ENCODE data around the gene STAT4.

The STAT4 gene

DNA sequence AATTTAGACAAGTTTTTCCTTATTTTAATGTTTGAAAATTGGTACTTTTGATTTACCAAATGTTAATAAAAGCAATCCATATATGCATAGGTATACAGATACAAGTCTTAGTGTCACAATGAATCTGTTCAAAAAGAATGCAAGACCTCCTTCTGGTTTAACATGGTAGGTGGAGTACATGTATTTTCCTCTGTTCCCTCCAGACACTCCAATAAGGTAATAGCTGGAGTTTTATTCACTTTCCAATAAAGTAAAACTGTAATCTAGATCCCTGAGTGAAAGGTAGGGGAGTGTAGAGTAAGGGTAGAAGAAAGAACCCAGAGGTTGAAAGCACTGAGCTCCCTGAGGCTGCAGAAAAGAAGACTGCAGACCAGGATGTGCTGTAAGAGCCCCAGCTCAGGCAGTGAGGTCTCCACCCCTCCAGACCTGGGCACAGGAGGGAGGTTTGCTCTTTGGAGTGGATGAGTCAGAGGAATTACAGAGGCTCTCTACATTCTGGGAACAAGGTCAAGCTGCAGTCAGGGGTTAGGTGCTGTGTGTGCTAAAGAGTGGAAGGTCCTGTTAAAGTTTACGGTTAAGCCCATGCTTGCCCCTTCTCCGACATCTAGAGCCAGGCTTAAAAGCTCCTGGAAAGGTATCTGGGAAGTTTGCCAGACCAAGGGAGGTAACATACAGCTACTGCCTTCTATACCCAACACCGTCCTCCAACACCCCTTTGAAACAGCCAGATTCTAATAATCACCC lies 109.2 kb downstream of the STAT4 start:
- peak; percentile 21 for DNase-seq (ENCODE audit: low spot score)

DNA sequence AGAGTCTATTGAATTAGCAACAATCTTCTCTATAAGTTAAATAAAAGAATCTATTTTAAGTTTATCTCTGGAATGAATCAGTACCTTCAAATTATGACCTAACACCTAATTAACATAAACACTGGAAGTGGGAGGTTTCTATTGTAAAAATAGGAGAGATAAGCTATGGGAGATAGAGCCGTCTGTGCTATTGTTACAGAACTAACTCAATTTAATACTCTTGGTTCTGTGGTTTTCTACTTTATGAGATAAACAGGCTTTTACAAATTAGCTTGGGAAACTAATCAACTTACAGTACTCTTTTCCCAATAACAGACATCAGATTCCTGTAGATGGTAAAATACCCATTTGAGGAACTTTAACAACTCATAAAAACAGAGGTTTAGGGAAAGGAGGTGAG lies 111.2 kb downstream of the STAT4 start:
- DNase-seq (ENCODE audit: low spot score), result no peak

DNA sequence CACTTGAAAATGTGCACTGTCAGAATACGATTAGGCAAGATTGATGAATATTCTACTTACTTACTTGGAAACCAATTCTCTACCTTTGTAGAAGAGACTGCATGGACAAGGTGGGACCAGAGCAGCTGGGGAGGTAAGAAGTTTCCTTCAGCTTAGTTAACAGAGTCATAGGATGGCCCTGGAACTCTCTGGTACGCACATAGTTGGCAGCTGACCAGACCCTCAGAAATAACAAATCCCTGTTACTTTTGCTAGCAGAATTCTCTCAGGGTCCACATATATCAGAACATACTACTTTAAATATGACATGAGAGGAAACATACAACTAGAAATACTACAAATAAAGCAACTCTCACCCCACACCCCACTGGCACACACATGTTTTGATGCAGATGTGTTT lies 112.1 kb downstream of the STAT4 start:
- DNase-seq (ENCODE audit: low spot score), result no peak

DNA sequence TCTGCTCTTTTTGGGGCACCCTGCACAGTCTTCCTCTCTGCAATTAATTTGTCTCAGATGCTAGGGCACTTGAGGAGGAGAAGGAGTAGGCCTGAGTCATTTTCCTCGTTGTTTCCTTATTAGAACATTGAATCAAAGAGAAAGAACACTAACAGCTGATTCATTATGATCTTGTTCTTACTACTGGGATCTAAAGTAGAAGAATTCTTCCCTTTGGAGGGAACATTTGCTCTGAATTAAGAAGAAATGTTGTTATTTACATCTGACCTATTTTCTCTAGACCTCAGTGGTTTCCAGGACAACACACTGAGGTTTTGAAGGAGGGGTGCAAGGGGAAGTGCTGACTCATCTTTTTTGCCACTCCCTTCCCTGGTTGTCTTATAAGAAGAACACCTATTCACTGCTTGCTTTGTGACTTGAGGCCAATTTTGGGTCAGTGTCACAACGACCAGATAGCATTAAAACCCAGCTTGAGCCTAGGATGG lies 112.5 kb downstream of the STAT4 start:
- DNase-seq (ENCODE audit: low spot score), result peak; percentile 85

DNA sequence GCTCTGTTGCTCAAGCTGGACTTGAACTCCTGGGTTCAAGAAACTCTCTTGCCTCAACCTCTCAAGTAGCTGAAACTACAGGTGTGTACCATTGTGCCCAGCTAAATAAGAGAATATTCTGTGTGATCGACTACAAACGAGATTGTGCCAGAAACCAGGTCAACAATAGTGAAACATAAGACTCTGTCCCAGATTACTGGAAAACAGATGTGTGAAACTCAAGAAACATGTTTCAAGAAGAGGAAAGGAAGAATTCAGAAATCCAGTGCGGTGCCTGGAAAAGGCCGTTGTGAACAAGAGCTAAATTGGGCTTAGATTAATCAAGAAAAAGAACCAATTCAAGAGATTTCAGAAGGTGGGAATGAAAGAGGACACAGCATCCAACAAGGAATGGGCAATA lies 113.4 kb downstream of the STAT4 start:
- no peak for DNase-seq (ENCODE audit: low spot score)

DNA sequence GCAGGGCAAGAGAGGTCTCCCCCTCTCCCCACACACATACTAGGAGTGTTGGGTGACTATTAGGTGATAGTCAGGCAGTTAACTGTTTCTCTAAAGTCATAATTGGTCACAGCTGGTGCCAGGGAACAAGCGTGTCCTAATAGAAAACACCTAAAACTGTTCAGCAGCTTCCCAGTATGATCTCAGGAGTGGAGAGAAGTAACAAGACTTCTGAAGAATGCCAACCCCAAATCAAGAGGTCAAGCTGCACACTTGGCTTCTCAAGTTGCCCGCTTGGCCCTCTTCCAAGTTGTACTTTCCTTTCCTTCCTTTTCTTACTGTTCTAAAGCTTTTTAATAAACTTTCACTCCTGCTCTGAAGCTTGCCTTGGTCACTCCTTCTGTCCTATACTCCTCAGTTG lies 114.4 kb downstream of the STAT4 start:
- DNase-seq (ENCODE audit: low spot score), result no peak

DNA sequence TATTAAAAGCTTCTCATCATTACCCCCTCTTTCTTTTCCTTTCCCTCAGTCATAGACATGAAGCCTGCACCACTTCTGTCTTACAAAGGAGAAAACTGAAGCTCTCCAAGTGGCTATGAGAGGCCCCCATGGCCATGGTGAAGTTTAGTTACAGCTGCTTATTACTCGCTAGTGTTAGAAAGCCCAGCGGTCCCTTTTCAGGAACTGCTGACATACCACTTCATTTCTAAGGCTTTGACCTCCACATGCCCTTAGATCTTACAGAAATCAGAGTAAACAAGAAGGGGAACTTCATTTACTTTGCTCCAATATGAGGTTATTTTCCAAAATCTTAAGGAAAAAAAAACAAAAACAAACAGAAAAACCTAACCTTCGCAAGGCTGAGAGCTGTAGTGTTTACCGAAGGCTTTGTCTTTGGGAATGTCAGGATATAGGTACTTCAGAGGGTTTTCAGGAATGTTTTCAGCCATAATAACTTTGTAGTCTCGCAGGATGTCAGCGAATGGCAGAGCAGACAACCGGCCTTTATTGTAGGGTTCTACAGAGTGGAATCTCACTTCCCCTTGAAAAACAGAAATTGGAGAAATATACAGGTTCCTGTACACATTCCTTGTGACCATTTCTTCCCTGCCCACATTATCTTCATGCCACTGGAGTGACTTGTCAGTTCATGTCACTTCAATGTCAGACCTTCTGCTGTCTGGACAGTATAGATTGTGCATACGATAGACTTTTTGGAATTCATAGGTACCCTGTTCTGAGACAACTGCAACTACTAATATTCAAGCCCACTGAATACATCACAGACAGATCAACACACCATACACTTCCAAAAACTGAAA lies 118.0 kb downstream of the STAT4 start:
- no peak for DNase-seq (ENCODE audit: low spot score)

DNA sequence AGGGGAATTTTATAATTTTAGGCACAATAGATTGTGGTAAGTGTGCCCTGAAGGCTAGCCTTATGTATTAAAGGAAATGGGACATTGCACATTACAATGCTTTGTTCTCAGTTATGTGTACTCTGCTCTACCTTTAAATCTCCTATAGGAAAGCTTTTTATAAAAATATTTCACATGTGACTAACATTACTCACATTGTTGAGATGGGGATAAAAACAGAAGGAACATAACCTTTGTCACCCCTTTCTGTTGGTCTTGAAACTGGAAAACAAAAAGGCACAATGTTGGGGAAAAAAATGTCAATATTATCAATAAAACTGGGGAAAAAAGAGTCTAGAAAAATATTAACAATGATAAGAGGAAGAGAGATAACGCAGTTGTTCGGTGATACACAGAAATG lies 119.5 kb downstream of the STAT4 start:
- DNase-seq (ENCODE audit: low spot score), result no peak

DNA sequence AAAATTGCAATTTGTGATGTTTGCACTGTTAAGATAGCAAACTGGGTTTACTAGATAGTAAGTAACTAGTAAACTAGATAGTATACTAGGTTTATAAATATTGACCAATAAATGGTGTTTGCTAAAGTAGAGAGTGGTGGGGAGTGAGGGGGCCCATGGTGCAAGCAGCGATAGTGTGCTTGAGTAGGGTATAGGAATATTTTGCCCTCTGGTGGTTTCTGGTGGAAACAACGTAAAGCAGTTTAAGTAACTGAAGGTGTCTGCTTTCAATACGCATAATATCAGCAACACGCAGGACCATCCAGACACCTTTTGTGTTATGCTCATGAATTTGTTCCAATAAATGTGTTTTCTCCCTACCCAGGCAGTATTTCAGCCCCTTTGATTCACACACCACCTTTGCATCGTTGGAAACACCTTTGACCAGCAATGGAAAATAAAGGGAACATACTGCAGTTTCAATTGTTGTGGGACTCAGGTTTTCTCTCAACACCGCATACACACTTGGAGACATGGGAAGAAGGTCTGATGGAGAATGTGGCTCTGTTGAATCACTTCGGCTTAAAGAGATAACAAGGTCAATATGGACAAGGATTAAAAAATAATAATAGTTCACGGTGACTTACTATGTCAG lies 120.2 kb downstream of the STAT4 start:
- peak; percentile 53 for DNase-seq (ENCODE audit: low spot score)

DNA sequence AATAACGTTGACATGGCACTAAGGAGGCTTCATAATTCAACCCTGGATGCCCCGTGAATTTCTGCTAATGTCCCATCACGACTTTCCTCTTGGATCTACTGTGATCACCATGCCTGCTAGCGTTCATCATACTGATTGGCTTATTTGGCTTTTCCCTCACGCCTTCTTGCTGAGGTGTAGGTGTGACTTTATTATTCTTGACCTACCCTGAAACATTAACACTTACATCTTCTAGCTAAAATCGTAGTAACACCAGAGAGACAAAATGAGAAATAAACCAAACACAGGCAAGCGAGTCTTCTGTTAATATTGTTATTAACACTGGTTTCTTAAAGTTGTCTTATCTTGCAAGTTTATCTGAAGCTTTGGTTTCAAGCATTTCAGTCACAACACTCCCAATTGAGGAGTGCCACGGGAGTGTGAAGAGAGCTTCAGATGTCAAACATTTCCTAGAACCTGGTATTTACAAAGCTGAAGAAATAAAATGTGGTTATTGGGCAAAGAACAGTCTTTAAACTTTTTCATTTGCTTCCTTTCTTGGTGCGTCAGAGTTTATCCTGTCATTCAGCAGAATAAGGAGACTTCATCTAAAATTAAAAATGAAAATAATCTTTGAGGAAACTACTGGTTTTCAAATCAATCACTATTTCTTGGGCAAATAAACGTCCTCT lies 121.4 kb downstream of the STAT4 start:
- DNase-seq (ENCODE audit: low spot score), result no peak

DNA sequence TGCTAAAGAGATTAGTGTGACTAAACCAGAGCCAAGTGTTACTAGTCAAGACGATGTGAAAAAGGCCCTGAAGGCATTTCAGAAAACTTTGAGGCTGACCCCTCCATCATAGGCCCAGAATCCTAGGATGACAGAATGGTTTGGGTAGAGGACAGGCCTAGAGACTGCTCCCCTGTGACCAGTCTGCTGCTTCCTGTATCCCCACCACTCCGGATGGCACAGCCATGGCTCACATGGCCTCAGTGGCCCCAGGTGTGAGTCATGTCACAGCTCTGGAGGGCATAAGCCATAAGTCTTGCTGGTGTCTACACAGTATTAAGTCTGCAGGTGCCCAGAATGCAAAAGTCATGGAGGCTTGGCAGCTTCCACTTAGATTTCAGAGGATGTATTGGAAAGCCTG lies 124.4 kb downstream of the STAT4 start:
- DNase-seq (ENCODE audit: low spot score), result no peak

DNA sequence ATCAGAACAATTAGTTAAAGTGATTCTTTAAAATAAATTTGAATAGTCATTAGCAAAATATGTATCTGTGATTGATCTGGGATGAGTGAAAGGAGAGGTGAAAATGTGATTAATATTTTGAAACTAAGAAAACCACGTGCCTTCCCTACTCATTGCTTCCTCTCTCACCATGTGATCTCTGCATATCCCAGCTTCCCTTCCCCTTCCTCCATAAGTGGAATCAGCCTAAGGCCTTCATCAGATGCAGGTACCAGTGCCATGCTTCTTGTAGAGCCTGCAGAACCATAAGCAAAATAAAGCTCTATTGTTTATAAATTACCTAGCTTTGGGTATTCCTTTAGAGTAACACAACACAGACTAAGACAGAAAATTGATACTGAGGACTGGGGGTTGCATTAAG lies 125.7 kb downstream of the STAT4 start:
- no peak for DNase-seq (ENCODE audit: low spot score)

DNA sequence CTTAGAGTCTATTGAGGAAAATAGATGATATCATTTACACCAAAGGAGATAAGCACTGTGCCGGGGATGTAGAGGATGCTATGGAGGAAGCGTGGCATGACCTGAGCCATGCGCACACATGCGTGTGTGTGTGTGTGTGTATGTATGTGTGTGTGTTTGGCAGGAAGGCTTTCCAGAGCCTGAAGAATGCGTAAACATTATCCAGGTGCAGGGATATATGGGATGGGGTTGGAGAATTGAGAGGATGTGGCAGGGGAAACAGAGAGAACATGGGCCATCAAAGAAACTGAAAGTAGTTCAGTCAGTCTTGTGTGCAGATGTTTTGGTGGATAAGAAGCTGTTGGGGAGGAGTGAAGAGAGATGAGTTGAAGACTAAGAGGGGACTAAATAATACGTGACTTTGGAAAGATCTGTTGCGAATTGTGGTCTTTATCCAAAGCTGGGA lies 127.5 kb downstream of the STAT4 start:
- DNase-seq (ENCODE audit: low spot score), result no peak

DNA sequence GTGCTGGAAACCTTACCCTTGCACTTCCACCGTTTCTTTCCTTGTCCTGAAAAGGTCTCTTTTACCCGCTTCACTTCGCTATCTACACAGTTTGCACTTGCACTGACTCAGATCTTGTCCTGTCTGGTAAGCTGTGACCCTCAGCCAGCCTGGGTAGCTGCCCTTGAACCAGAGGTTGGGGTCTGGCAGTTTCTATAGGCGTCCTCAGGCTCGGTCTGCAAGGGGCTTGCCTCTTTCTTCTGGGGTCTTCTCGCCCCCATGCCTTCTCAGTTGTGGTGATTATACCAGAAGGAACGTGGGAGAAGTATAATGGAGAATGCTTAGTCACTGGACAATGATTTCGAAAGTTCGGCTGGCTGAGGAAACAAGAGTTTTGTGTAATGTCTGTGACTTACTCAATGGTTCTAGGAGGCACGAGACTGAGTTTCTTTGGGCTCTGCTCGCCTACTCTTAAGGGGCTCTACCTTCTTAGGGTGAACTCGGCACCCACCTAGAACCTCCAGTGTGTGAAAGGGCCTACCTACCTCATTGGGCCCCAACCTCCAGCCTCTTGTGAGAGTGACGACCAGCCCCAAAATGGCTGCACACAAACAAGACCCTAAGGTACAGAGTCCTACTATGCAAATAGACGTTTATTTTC lies 129.9 kb downstream of the STAT4 start:
- DNase-seq (ENCODE audit: low spot score), result peak; percentile 78

DNA sequence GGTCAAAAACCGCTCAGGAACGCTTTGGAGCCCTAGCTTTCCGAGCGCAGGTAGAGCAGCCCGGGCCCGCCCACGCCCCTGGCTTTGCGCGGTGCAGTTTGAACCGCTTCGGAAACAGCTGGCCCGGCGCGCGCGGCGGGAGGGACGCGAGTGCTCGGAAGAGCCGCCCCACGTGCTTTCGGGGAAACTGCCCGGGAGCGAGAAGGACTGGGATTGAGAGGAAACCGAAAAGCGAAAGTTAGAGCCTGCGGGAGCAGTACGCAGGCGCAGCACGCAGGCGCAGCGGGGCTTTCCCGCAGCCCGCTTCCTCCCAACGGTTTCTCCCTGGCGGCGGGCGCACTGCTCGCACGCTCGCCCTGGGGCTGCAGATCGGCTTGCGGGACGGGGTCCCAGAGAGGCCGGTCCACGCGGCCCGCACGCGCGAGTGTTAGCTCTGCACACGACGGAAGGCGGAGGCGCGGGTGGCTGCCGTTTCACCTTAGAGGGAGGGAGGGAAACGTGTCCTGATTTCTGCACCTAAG lies 130.5 kb downstream of the STAT4 start:
- peak; percentile 98 for DNase-seq (ENCODE audit: low spot score)

DNA sequence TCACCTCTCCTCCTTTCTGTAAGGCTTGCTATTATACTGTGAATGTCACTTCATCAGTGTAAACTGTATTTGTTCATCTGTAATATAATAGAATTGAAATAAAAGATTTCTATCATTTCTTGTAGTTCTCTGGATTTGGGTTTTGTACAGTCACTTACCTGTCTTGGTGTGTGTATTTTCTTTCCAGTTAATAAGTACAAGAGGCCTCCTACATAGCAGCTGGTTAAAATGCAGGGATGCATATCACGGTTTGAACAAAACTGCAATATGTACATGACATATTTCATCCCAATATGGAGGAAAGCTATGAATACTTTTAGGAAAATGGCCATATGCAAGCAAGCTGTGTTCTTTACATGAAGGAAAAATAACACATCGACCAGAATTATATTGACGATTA lies 131.4 kb downstream of the STAT4 start:
- DNase-seq (ENCODE audit: low spot score), result no peak

DNA sequence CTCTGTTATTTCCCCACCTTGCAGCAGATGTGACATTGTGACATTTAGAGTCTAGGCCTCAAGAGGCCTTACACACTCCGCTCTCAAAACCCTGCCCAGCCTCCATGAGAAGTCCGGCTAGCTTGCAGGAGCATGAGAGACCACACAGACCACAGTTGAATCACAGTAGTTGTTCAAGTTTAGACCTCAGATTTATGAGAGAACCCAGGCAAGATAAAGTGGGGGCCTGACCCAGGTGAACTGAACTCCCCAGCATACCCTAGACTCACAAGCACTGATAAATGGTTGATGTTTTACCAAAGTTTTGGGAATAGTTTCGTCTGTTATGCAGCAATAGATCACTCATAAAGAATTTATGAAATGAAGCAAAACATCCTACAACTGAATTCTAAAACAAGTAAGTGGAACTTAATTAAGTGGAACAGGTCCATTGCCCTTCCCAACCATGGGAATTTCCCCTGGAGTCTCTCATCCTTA lies 132.1 kb downstream of the STAT4 start:
- DNase-seq (ENCODE audit: low spot score), result no peak

DNA sequence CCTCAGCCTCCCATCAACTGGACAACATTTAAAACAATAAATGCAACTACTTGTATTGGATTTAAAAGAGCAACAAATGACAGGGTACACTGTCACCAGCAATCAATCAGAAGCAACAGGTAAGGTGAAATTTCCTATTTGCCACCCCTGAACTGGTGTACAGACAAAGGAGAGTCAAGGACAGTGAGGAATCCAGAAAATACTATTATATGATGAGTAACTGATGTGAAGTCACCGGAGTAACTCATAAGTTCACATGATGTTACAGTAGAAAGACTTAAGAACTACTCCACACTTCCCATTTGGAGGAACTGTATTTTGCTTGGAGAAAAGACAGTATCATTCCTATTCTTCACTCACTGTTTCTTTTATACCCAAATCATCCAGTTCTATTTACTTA lies 132.7 kb downstream of the STAT4 start:
- no peak for DNase-seq (ENCODE audit: low spot score)

DNA sequence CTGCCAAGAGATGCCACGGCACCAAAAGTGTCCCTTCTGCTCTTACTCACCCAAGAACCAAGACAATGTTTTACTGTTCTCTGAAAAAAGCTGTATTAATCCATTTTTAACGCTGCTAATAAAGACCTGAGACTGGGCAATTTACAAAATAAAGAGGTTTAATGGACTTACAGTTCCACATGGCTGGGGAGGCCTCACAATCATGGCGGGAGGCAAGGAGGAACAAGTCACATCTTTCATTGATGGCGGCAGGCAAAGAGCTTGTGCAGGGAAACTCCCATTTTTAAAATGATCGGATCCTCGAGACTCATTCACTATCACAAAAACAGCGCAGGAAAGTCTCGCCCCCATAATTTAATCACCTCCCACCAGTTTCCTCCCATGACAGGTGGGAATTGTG lies 135.0 kb downstream of the STAT4 start:
- no peak for DNase-seq (ENCODE audit: low spot score)

DNA sequence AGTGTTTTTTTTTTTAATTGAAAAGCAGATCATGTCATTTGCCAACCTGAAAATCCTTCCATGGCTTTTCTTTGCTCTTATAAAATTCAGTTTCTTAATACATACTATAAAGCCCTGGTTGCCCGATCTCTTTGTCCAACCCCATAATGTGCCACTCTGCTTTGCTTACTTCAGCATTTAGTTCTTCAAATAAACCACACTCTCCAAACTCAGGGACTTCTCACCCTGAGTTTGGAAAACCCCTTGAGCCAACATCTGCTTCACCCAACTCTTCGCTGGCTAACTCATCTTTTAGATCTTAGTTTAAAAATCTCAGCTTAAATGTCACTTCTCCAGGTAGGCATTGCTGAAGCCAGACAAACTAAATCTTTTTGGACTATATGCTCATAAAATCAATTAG lies 135.6 kb downstream of the STAT4 start:
- DNase-seq (ENCODE audit: low spot score), result no peak

DNA sequence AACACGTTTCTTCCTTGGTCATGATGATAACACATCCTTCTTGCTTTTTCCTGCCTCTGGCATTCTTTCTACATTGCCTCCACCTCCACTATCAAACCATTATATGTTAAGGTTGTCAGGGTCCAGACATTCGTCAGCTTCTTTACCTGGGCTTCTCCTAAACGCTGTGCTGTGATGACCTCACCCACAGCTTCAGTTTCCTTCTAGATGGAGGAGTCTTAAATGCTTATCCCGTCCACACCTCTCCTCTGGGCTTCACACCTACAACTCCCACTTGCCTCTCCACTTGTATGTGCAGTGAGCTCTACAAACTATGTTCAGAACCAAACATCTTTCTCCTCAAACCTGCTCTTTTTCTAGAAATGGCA lies 136.2 kb downstream of the STAT4 start:
- no peak for DNase-seq (ENCODE audit: low spot score)

Measured in AG08395 (cell line).